ENCODE measurements around the gene ERAS. TPM values are rescaled to one million over a fixed set of nuclear protein-coding genes. Genes with fewer than 3 reads are reported as not detected.

ERAS gene
- total and polyA plus RNA-seq, 2 donors (not counting 3 experiments of a cell fraction or from before 2014, with no cell fraction given): 0.14 TPM; not detected in 1

- Histone ChIP-seq H3K4me3 (replicated peaks in 1 of 3; ENCODE audit: insufficient read depth in 1 of 3, low read depth in 1 of 3, low read length in 3 of 3) (no peak overlapping the region), H3K9ac (replicated peaks; ENCODE audit: extremely low read depth, insufficient read depth, low read length) (no peak overlapping the region), H3K36me3 (ENCODE audit: control insufficient read depth in 2 of 2, extremely low read depth in 1 of 2, insufficient read depth in 2 of 2, low read length in 2 of 2) (no peaks in the 10 kb centered on the region), H3K9me3 (replicated peaks; ENCODE audit: control insufficient read depth, insufficient read depth, low read length) (no peaks in the 10 kb centered on the region), H3K79me2 (ENCODE audit: control insufficient read depth, insufficient read depth, low read length) (no peaks in the 10 kb centered on the region), H3K9me1 (replicated peaks; ENCODE audit: control insufficient read depth, extremely low read depth, insufficient read depth, low read length) (no peaks in the 10 kb centered on the region), H3K27me3 (ENCODE audit: control insufficient read depth in 2 of 2, insufficient read depth in 2 of 2, low read length in 2 of 2) (peaks cover 9 to 11% of the 10 kb centered on the region in 2 experiments), H3K4me1 (ENCODE audit: control insufficient read depth, extremely low read depth, insufficient read depth, low read length) (no peaks in the 10 kb centered on the region), H4K20me1 (replicated peaks; ENCODE audit: control insufficient read depth, extremely low read depth, insufficient read depth, low read length) (no peaks in the 10 kb centered on the region), H2AFZ (ENCODE audit: low read depth, low read length) (no peak overlapping the region), H3K4me2 (ENCODE audit: insufficient read depth, low read length) (no peak overlapping the region), H3K27ac (ENCODE audit: insufficient read depth, low read depth, low read length) (no peak overlapping the region)
- no TSS peak for BruUV-seq (replicated peaks)
- TF ChIP-seq GATA2 (IDR thresholded peaks at IDR 0.05; ENCODE audit: insufficient read depth, insufficient read length, low read depth, low read length): no peak
- TF ChIP-seq MYC (IDR thresholded peaks at IDR 0.05; ENCODE audit: low read depth, low read length): no peak
- no peak for TF ChIP-seq MAX (IDR thresholded peaks at IDR 0.05; ENCODE audit: insufficient read depth, insufficient read length)
- TF ChIP-seq POLR2A (IDR thresholded peaks at IDR 0.05; ENCODE audit: low read depth, low read length): no peak
- ChIA-PET CTCF (no interaction called here), POLR2A (no interaction called here)
- intact Hi-C loops (cut with micrococcal nuclease): no loop called here
- DNase-seq (ENCODE audit: low read depth, low spot score) (no peak), FAIRE-seq (no peak)
- dilution Hi-C loops (cut with MboI; ENCODE audit: extremely low pct_ligation_motif_present, low sequenced_read_pairs): no loop called here
Measured at GRCh38 chrX:48839686-48840085, 13.4 kb downstream of the ERAS start.

- no peak for DNase-seq (ENCODE audit: low read depth, low spot score)
- H3K4me1 ChIP-seq (ENCODE audit: control insufficient read depth, extremely low read depth, insufficient read depth, low read length): no peaks in the 10 kb centered on the region
- H3K4me2 ChIP-seq (ENCODE audit: insufficient read depth, low read length): no peak overlapping the region
- H3K4me3 ChIP-seq (replicated peaks in 1 of 3; ENCODE audit: insufficient read depth in 1 of 3, low read depth in 1 of 3, low read length in 3 of 3): no peak overlapping the region
- ChIA-PET CTCF (no interaction called here), POLR2A (no interaction called here)
- no peaks in the 10 kb centered on the region for H3K36me3 ChIP-seq (ENCODE audit: control insufficient read depth in 2 of 2, extremely low read depth in 1 of 2, insufficient read depth in 2 of 2, low read length in 2 of 2)
- H3K9ac ChIP-seq (replicated peaks; ENCODE audit: extremely low read depth, insufficient read depth, low read length): no peak overlapping the region
- H3K9me1 ChIP-seq (replicated peaks; ENCODE audit: control insufficient read depth, extremely low read depth, insufficient read depth, low read length): no peaks in the 10 kb centered on the region
- H3K79me2 ChIP-seq (ENCODE audit: control insufficient read depth, insufficient read depth, low read length): no peaks in the 10 kb centered on the region
- FAIRE-seq: no peak
- no peak overlapping the region for H3K27ac ChIP-seq (ENCODE audit: insufficient read depth, low read depth, low read length)
- no peaks in the 10 kb centered on the region for H4K20me1 ChIP-seq (replicated peaks; ENCODE audit: control insufficient read depth, extremely low read depth, insufficient read depth, low read length)
- dilution Hi-C loops (cut with MboI; ENCODE audit: extremely low pct_ligation_motif_present, low sequenced_read_pairs): no loop called here
- H2AFZ ChIP-seq (ENCODE audit: low read depth, low read length): no peak overlapping the region
- intact Hi-C loops (cut with micrococcal nuclease): no loop called here
- BruUV-seq (replicated peaks): no TSS peak
- no peaks in the 10 kb centered on the region for H3K9me3 ChIP-seq (replicated peaks; ENCODE audit: control insufficient read depth, insufficient read depth, low read length)
- H3K27me3 ChIP-seq (ENCODE audit: control insufficient read depth in 2 of 2, insufficient read depth in 2 of 2, low read length in 2 of 2): no peaks in the 10 kb centered on the region
- no peak for TF ChIP-seq POLR2AphosphoS5 (IDR thresholded peaks at IDR 0.05; ENCODE audit: insufficient read depth, low read depth, low read length)
- TF ChIP-seq MYC (IDR thresholded peaks at IDR 0.05; ENCODE audit: low read depth, low read length): no peak
- TF ChIP-seq GATA2 (IDR thresholded peaks at IDR 0.05; ENCODE audit: insufficient read depth, insufficient read length, low read depth, low read length): no peak
- no peak for TF ChIP-seq POLR2A (IDR thresholded peaks at IDR 0.05; ENCODE audit: low read depth, low read length)
- no peak for TF ChIP-seq MAX (IDR thresholded peaks at IDR 0.05; ENCODE audit: insufficient read depth, insufficient read length)
- TF ChIP-seq EZH2 (IDR thresholded peaks at IDR 0.05; ENCODE audit: borderline replicate concordance, low read depth, low read length, severe bottlenecking): no peak
- TF ChIP-seq FOS (IDR thresholded peaks at IDR 0.05; ENCODE audit: borderline replicate concordance, insufficient read depth, low read length): no peak
- TF ChIP-seq JUN (IDR thresholded peaks at IDR 0.05; ENCODE audit: borderline replicate concordance, insufficient read depth, insufficient read length, low read depth): no peak
- TF ChIP-seq CTCF (IDR thresholded peaks at IDR 0.05; ENCODE audit: extremely low read depth in 1 of 2, insufficient read depth in 1 of 2, low read depth in 1 of 2, low read length in 2 of 2): no peak
Measured at GRCh38 chrX:48848847-48849246, 22.5 kb downstream of the ERAS start.

Data from endothelial cell of umbilical vein (primary cell).